ENCODE results near the gene CSRP1. TPM values are rescaled to one million over a fixed set of nuclear protein-coding genes. Genes with fewer than 3 reads are reported as not detected.
"Not testable (repeated sequence)": the region's sequence is repeated elsewhere in the genome, so short reads cannot be mapped to it uniquely, and the experiment has no call there.

CSRP1 gene
- total RNA-seq, 1 donor from 2014 or later: 151 TPM

- peak; percentile 93 for DNase-seq (ENCODE audit: low spot score)
These were observed 26.5 kb downstream of the CSRP1 start for GRCh38 chr1:201480231-201481003.

- DNase-seq (ENCODE audit: low spot score): no peak
These were observed 27.7 kb downstream of the CSRP1 start for GRCh38 chr1:201479201-201479730.

GRCh38 chr1:201478666-201479065 is 28.3 kb downstream of the CSRP1 start:
- not testable (repeated sequence) for DNase-seq (ENCODE audit: low spot score)

GRCh38 chr1:201476670-201477344 is 30.1 kb downstream of the CSRP1 start:
- no peak for DNase-seq (ENCODE audit: low spot score)

GRCh38 chr1:201475915-201476669 is 30.8 kb downstream of the CSRP1 start:
- no peak for DNase-seq (ENCODE audit: low spot score)

GRCh38 chr1:201475130-201475529 is 31.8 kb downstream of the CSRP1 start:
- no peak for DNase-seq (ENCODE audit: low spot score)

GRCh38 chr1:201473296-201473695 is 33.6 kb downstream of the CSRP1 start:
- no peak for DNase-seq (ENCODE audit: low spot score)

- DNase-seq (ENCODE audit: low spot score): not testable (repeated sequence)
These were observed 34.6 kb downstream of the CSRP1 start for GRCh38 chr1:201472321-201472720.

GRCh38 chr1:201471772-201472171 is 35.2 kb downstream of the CSRP1 start:
- no peak for DNase-seq (ENCODE audit: low spot score)

- DNase-seq (ENCODE audit: low spot score): no peak
These were observed 36.3 kb downstream of the CSRP1 start for GRCh38 chr1:201470581-201470980.

GRCh38 chr1:201469645-201470074 is 37.3 kb downstream of the CSRP1 start:
- DNase-seq (ENCODE audit: low spot score): no peak

- DNase-seq (ENCODE audit: low spot score): peak; percentile 95
These were observed 37.9 kb downstream of the CSRP1 start, which contains the start of gene PHLDA3 for GRCh38 chr1:201468844-201469644. TSS of gene PHLDA3 (minus strand) at chr1:201469188. CDS start at chr1:201468786, 402 bp downstream.

GRCh38 chr1:201468501-201468843 is 38.5 kb downstream of the CSRP1 start:
- no peak for DNase-seq (ENCODE audit: low spot score)

- no peak for DNase-seq (ENCODE audit: low spot score)
These were observed 40.4 kb downstream of the CSRP1 start for GRCh38 chr1:201466492-201466891.

- no peak for DNase-seq (ENCODE audit: low spot score)
These were observed 41.1 kb downstream of the CSRP1 start for GRCh38 chr1:201465698-201466290.

- no peak for DNase-seq (ENCODE audit: low spot score)
These were observed 43.8 kb downstream of the CSRP1 start for GRCh38 chr1:201463071-201463552.

GRCh38 chr1:201461645-201462441 is 45.1 kb downstream of the CSRP1 start:
- DNase-seq (ENCODE audit: low spot score): no peak

- DNase-seq (ENCODE audit: low spot score): no peak
These were observed 45.9 kb downstream of the CSRP1 start for GRCh38 chr1:201460814-201461644.
